Panc1 (cell line): ENCODE data around the gene TM2D1. TPM values are rescaled to one million over a fixed set of nuclear protein-coding genes. Genes with fewer than 3 reads are reported as not detected.
"Not testable (repeated sequence)": the region's sequence is repeated elsewhere in the genome, so short reads cannot be mapped to it uniquely, and the experiment has no call there.

ENCODE experiments used
- ATAC-seq: fragments of 200-7000 bp; cut with Tn5 transposase; 2 replicates; pipeline ENCODE4 v1.9.1; 2020; ENCODE audit warnings: mild to moderate bottlenecking, moderate library complexity
- BruUV-seq: library from RNA; stranded (reverse); fragments of 400-500 nt; replicated peaks from 2 replicates; lab custom pipeline; 2021; lab: Mats Ljungman, UMichigan
- CTCF ChIA-PET: fragments of 300-600 bp; sonication (Branson Sonifier 250); formaldehyde crosslinking; loops from one replicate; lab custom pipeline; 2022; ENCODE audit warnings: antibody characterized with exemption; lab: Charles Lee
- POLR2A ChIA-PET: fragments of 300-600 bp; sonication (Branson Sonifier 250); formaldehyde crosslinking; loops from one replicate; lab custom pipeline; 2022; ENCODE audit warnings: antibody characterized with exemption; lab: Charles Lee
- DNase-seq: peaks from one replicate; pipeline ENCODE4 v3.0.0-alpha.2; 2010; ENCODE audit warnings: low read depth, low spot score
- H3K27ac ChIP-seq: 2 replicates; pipeline ENCODE4 v1.5.1; 2011; ENCODE audit warnings: mild to moderate bottlenecking, low read length, inconsistent platforms
- H3K27me3 ChIP-seq: fragments of 200-500 bp; sonication (Bioruptor generic); 2 replicates; pipeline ENCODE4 v1.6.0; 2014; ENCODE audit warnings: low read length, inconsistent platforms; ENCODE audit not compliant: control insufficient read depth, insufficient read depth
- H3K36me3 ChIP-seq: fragments of 200-500 bp; sonication (Bioruptor generic); 2 replicates; pipeline ENCODE4 v1.5.1; 2014; ENCODE audit warnings: inconsistent platforms, mild to moderate bottlenecking, low read length, moderate library complexity; ENCODE audit not compliant: control insufficient read depth, insufficient read depth
- H3K4me1 ChIP-seq: 2 replicates; pipeline ENCODE4 v1.5.1; 2011; ENCODE audit warnings: inconsistent platforms, mild to moderate bottlenecking, low read length, moderate library complexity; ENCODE audit not compliant: control insufficient read depth, insufficient read depth
- H3K4me3 ChIP-seq, 2 experiments: 2 replicates each; pipeline ENCODE4 v1.5.1; 2011 to 2012; ENCODE audit warnings: low read depth in 2 of 2, low read length in 2 of 2, mild to moderate bottlenecking in 2 of 2, inconsistent platforms in 1 of 2, moderate library complexity in 1 of 2
- H3K9me3 ChIP-seq: fragments of 200-500 bp; sonication (Bioruptor generic); 2 replicates; pipeline ENCODE4 v1.5.1; 2014; ENCODE audit warnings: low read depth, mild to moderate bottlenecking, inconsistent platforms, low read length, moderate library complexity; ENCODE audit not compliant: control insufficient read depth, insufficient read depth
- POLR2AphosphoS5 ChIP-seq: IDR thresholded peaks from 2 replicates; pipeline ENCODE4 v1.6.1; 2012; ENCODE audit warnings: mild to moderate bottlenecking, low read depth, low read length, moderate library complexity
- REST ChIP-seq, 2 experiments: IDR thresholded peaks; 2 replicates each; pipeline ENCODE4 v1.6.1; 2011 to 2012; ENCODE audit warnings: low read depth in 2 of 2, control low read depth in 1 of 2, low read length in 1 of 2, mild to moderate bottlenecking in 1 of 2, moderate library complexity in 1 of 2; ENCODE audit not compliant: insufficient read depth in 1 of 2
- SIN3A ChIP-seq: IDR thresholded peaks from 2 replicates; pipeline ENCODE4 v1.6.1; 2012; ENCODE audit warnings: low read depth, mild to moderate bottlenecking, low read length, moderate library complexity, borderline replicate concordance; ENCODE audit not compliant: insufficient read depth
- TCF7L2 ChIP-seq: IDR thresholded peaks from 2 replicates; pipeline ENCODE4 v1.6.1; 2011; ENCODE audit warnings: mild to moderate bottlenecking, low read depth, low read length, inconsistent platforms
- in situ Hi-C: cut with HindIII; loops from 2 replicates; pipeline ENCODE4 v1.10.0; 2016; ENCODE audit warnings: low sequenced_read_pairs, low pct_unique_long_range_greater_than_20kb
- intact Hi-C: fragments of 100-400 bp; cut with micrococcal nuclease; formaldehyde crosslinking; loops from one replicate; pipeline ENCODE4 v1.10.0; 2022; ENCODE audit not compliant: unreplicated experiment
- total RNA-seq: library from RNA; stranded (reverse); gene quantifications from one replicate; pipeline ENCODE4 v1.2.1, GENCODE V29; 2021; ENCODE audit not compliant: unreplicated experiment
- TF ChIP-seq, protein P1 (sequence below): fragments of 450-650 bp; IDR thresholded peaks from 2 replicates; pipeline ENCODE4 v1.5.1; 2017; ENCODE audit warnings: mild to moderate bottlenecking

TM2D1 gene
- total RNA-seq, 1 experiment from 2014 or later, result 43.2 TPM

DNA sequence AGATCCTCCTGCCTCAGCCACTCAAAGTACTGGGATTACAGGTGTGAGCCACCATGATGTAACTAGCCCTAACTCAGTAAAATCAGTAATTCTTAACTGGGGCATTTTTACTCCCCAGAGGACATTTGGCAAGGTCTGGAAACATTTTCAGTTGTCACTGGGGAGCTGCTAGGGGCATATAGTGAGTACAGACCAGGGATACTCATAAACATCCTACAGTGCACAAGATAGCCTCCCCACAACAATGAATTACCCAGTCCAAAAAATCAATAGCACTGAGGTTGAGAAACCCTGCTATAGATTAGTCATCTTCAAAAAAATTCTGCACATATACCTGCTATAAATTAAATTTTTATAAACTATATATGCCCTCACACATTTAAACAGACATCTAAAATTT, 13.0 kb downstream of the TM2D1 start:
- ChIA-PET POLR2A (no interaction called here), CTCF (no interaction called here)
- TF ChIP-seq POLR2AphosphoS5, result no peak
- no peaks in the 10 kb centered on the region for H3K9me3 ChIP-seq
- intact Hi-C loops (no loop called here), in situ Hi-C loops (no loop called here)
- H3K27ac ChIP-seq, result no peak overlapping the region
- no peak for DNase-seq
- BruUV-seq, result no TSS peak
- H3K4me1 ChIP-seq, result no peaks in the 10 kb centered on the region
- no peak for ATAC-seq
- H3K4me3 ChIP-seq, result no peak overlapping the region
- H3K36me3 ChIP-seq, result peaks cover 6% of the 10 kb centered on the region; the same call in 1 of the 2 replicates
- H3K27me3 ChIP-seq, result no peaks in the 10 kb centered on the region

GRCh38 chr1:61711257-61711656, 13.7 kb downstream of the TM2D1 start:
- intact Hi-C loops, result not testable (repeated sequence)

GRCh38 chr1:61709908-61710289, 15.0 kb downstream of the TM2D1 start:
- Histone ChIP-seq H3K4me3 (no peak overlapping the region), H3K36me3 (peaks cover 6% of the 10 kb centered on the region; the same call in 1 of the 2 replicates), H3K27me3 (no peaks in the 10 kb centered on the region), H3K4me1 (no peaks in the 10 kb centered on the region), H3K27ac (no peak overlapping the region), H3K9me3 (no peaks in the 10 kb centered on the region)
- ChIA-PET POLR2A (no interaction called here), CTCF (interaction anchor here (0.9 kb wide), 1 partner anchor 18 kb away, joined by 5 read pairs; no protein-coding TSS in a partner anchor)
- TF ChIP-seq TCF7L2 (no peak), SIN3A (no peak), POLR2AphosphoS5 (no peak), REST (IDR thresholded peaks at IDR 0.05; ENCODE audit: insufficient read depth in 1 of 2, low read depth in 2 of 2, low read length in 1 of 2) (no peak)
- TF ChIP-seq, protein P1, sequence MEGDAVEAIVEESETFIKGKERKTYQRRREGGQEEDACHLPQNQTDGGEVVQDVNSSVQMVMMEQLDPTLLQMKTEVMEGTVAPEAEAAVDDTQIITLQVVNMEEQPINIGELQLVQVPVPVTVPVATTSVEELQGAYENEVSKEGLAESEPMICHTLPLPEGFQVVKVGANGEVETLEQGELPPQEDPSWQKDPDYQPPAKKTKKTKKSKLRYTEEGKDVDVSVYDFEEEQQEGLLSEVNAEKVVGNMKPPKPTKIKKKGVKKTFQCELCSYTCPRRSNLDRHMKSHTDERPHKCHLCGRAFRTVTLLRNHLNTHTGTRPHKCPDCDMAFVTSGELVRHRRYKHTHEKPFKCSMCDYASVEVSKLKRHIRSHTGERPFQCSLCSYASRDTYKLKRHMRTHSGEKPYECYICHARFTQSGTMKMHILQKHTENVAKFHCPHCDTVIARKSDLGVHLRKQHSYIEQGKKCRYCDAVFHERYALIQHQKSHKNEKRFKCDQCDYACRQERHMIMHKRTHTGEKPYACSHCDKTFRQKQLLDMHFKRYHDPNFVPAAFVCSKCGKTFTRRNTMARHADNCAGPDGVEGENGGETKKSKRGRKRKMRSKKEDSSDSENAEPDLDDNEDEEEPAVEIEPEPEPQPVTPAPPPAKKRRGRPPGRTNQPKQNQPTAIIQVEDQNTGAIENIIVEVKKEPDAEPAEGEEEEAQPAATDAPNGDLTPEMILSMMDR, result no peak
- BruUV-seq, result no TSS peak
- ATAC-seq, result no peak
- intact Hi-C loops (no loop called here), in situ Hi-C loops (no loop called here)
- no peak for DNase-seq

More at GRCh38 chr1:61711257-61711656, 13.7 kb downstream of the TM2D1 start:
- H3K4me1 ChIP-seq, H3K4me3 ChIP-seq, in situ Hi-C loops, CTCF ChIA-PET, DNase-seq, BruUV-seq, H3K9me3 ChIP-seq, H3K27ac ChIP-seq, H3K36me3 ChIP-seq, H3K27me3 ChIP-seq: not testable (repeated sequence)
- POLR2A ChIA-PET, result interaction anchor here (0.7 kb wide), 1 partner anchor 368 kb away, joined by 6 read pairs; no protein-coding TSS in a partner anchor
- peak; percentile 72; the same call in 1 of the 2 replicates for ATAC-seq
